NCI-H226 (cell line): ENCODE measurements around the gene ABHD14A.

Experiments
- DNase-seq: peaks from one replicate; pipeline ENCODE4 v3.0.0-alpha.2; 2015

ABHD14A gene

DNA sequence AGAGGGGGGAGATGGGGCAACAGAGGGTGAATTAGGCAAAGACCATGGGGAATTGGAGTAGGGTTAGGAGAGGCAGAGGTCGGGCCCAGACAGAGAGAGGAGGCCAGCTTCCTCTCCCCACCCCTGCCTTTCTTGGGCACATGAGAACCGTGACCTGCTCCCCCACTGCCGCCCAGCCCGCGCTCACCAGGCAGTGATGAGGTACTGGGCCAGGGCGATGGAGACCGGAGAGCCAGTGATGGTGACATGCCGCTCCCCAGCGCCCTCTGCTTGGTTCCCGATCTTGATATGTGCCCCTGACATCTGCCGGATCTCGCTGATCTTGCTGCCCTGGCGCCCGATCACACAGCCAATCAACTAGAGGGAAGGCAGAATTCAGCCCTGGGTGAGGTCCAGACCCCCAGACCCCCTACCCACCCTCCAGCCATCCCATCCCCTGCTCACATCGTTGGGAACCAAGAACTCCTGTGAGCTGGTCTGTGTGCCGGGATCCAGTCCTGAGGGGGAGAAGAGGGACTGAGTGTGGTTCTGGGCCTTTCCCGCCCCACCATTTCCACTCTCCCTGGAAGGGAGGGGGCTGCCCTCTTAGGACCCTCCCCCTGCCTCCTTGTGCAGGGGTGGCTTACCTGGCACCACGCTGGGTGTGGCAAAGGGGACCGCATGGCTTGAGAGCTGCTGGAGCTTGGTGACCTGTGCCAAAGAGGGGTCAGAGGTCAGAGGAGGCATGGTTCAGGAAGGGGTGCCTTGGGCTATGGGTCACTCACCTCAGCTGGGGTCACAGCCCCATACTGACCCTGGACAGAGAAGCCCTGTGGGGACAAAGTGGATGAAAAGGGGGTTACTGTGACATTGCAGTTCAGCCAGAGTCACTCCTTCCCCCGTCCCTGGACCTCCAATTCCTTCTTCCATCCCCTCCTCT lies 16.0 kb upstream of the ABHD14A start:
- DNase-seq = no peak

DNA sequence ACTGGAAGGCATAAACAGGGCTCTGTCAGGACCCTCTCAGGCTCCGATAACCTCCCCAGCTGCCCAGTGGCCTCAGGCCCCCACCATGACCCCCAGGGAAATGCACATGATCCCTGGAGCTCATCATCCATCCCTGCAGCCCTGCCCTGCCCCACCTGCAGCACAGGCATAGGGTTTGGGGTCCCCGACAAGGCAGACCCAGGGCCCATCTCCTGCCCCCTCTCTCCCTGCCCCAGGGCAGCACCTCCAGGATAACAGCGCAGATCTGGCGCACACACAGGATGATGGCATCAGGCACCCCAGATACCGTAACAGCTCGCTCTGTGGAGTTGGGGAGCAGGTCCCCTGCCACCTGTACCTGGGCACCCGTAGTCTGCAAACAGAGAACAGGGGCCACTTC lies 15.2 kb upstream of the ABHD14A start:
- no peak for DNase-seq

DNA sequence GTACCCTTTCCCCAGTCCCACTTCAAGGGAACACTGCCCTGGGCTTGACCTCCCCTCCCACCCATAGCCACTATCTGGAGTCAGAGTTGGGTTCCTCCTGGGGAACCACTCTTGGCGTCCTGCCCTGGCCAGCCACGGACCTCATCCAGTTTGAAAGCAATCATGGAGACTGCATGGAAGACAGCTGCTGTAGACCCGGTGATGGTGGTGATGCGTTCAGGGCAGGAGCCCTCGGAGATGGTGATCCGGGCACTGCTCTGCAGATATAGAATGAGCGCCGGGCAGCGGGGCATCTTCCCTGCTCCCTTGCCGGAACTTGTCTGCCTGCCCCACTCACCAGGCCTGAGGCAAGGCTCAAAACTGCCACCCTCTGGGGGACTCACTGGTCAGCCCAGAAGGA lies 14.5 kb upstream of the ABHD14A start:
- DNase-seq = no peak

DNA sequence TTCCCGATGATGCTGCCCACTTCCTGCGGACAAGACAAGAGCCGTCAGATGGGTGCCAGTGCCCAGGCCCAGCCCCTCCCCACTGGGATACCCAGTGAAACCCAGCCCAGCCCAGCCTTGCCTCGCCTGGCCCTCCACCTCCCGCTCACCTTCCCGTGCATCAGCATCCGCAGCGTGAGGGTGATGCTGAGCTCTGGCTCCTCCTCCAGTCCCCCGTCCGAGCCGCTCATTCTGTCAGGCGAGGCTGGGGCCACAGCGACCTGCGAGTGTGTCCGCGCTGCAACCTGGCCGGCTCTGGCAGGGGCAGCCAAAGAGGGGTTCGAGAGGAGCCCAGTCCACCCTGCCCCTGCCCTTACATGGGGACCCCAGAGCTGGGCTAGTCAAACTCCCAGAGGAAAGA lies 13.9 kb upstream of the ABHD14A start:
- no peak for DNase-seq

DNA sequence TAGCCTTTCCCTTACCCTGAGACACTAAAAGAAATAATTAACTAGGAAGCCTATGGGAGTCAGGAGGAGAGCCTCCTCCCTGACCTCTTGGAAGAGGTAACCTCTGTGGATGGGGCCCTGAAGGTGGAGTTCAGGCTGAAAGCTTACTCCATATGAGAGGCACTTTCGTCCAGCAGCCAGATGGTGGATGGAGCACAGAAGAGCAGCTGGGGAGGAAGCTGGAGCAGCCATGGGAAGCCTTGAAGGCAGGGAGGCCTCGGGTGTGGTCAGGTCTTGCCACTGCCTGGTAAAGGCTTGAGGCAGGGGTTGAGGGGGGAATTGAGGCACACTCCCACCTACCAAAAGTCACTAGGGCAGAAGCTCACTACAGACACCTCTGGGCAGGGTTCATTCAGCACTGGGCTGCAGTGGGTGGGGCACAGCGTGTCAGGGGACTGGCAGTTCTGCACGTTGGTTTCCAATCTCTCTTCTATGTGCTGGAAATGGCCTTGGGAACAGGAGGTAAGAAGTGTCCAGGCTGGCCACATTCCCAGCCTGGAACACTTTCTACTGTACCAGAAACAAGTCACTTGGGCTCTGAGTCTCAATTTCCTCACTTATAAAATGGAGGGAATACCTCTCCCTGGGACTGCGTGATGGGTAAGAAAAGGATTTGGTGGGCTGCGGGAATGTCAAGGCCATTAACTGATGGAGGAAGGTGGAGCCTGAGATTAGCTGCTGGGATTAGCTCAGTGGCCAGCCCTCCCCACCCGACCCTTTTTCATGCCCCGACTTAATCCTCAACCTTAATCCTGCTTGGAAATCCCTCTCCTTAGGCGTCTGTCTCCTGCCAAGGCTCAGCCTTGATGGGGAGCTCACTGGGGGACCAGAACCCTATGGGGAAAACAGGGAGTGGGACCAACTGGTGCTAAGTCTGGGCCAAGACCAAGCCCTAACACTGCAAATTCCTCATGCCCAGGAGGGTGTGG lies 13.0 kb upstream of the ABHD14A start:
- no peak for DNase-seq

DNA sequence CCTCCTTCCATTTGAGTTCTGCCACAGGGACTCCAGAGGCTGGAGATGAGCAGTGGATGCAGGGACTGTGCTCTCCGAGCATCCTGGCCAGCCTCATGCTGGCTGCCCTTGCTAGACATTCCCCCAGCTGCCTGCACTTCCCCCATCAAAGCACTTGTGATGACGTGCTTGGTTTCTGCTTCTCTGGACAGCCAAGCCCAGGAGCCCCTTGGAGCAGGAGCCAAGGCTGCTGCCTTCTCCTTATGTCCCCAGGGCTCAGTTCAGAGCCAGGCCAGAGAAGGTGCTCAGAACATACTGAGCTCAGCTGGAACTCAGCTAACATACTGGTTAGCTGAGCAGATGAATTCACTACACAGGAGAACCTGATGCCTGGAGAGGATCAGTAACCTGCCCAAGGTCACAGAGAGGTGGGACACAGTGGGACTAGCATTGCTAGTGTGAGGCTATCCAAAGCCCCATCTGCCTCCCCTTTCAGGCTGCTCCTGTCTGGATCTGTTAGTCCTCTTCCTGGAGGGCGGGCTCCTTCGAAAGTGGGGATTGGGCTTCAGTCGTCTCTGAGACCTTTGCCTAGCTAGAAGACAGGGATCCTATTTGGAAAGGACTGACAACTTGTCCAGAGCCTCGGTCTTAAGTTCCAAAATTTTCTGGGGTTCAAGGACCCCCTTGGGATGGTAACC lies 11.9 kb upstream of the ABHD14A start:
- no peak for DNase-seq

DNA sequence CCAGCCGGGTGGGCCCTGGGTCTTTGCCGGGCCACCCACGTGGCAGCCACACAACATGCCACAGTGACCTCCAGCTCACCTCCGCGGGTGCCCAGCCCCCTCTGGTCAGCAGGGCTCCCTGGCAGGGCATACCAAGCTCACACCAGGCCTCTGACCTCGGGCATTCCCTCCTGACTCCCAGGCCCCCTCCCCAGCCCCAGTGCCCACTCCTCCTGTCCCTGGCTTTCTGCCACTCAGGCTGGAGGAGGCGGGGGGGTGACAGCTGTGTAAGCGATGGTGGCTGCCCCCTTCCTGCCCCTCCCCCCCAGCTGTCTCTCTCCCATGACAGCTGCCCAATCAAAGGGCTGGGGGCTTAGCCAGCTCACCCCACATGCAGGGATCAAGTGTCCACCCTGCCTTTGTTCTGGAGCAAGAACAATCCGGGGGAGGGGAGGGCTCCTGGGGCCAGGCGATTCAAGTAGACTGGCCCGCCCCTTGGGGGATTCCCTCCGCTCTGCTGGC lies 10.9 kb upstream of the ABHD14A start:
- no peak for DNase-seq

- no peak for DNase-seq
Observed at GRCh38 chr3:51964521-51964920, 10.3 kb upstream of the ABHD14A start.

DNA sequence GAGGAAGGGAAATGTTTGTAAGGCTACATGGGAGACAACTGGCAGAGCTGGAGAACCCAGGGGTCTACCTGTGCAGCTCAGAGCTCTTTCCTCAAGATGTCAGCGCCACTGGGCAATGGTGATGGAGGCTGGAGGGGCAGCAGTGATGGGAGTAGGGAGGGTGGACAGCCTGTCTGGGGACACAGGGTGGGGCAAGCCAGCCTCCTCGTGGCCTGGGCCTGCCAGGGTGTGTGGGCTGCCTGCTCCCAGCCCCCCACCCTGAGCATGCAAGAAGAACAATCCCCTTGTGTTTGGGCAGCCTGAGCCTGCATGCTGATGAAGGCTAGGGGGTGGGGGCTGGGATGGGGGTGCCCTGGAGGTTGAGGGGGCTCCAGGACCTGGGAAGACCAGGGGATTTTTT lies 8.8 kb upstream of the ABHD14A start:
- no peak for DNase-seq

DNA sequence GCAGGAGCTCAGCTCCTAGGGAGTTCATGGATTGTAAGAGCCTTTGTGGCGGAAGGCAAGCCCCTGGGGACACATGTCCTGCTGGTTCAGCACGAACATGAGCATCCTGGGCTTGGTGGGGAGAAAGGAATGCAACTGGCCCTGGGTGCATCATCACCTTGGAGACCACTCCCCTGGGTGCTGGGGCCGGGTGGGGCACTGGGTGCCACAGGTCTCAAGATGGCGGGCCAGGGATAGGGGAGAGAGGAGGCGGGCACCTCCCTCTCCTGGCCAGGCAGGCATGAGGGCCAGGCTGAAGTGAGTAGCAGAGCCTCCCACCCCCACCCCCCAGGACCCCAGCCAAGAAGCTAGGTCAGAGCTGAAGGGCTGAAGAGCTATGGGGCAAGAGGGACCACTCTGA lies 8.4 kb upstream of the ABHD14A start:
- DNase-seq = no peak

GRCh38 chr3:51966922-51967383 lies 7.9 kb upstream of the ABHD14A start:
- DNase-seq = no peak

DNA sequence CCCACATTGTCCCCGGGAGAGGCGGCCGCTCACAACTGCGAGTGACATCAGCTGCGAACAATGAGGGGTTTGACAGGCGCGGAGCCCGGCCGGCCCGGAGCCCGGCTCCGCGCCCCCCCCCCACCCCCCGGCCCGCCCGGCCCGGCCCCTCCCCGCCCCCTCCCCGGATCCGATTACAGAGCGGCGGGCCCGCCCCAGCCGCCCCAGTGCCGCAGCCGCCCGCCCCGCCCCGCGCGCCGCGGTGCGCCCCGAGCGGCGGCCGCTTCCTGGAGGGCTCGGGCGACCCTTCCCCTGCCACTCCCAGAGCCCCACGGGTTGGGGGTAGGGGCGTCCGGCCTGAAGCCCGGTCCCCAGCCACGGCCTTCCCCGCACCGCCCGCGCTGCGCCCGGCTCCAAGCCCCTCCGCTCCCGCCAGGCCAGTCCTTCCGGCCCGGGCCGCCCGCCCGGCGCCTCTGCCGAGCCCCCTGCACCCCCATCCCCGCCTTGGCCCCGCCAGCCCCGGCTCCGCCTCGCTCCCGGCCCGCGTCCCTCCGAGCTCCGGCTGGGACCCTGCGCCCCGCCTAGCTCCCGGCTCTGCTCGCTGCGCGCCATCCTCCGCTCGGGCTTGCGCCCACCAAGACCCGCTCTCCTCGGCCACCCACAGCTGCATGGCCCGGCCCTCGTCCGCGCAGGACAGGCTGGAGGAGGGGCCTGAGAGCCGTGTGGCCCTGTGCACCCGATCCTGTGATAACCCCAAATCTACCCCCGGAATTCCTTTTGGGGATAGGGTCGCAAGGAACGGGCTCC lies 7.3 kb upstream of the ABHD14A start, which contains the start of gene PCBP4:
PCBP4 (minus strand) TSS at position 71 of the 786 bp plus-strand sequence. CDS start 6,214 bp downstream, outside the sequence.
- DNase-seq = no peak

GRCh38 chr3:51968170-51968775 lies 6.6 kb upstream of the ABHD14A start:
- DNase-seq = no peak

- no peak for DNase-seq
Observed at GRCh38 chr3:51968883-51969678, 5.8 kb upstream of the ABHD14A start.

DNA sequence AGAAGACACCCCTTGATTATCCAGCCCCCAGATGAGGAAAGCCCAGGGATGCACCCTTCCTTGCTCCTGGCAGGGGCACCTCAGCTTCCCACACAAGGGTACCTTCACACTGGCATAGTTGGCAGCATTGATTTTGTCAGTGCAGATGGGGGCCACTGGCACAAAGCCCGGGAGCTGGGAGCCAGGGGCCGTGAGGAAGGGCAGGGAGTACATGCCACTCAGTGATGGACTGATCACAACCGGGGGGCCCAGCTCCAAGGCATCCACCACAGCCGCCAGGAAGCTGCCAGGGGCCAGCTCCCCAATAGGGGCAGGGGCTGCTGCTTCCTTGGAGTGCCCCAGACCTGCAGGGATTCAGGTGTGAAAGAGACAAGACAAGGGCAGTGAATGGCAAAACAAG lies 5.0 kb upstream of the ABHD14A start:
- no peak for DNase-seq

DNA sequence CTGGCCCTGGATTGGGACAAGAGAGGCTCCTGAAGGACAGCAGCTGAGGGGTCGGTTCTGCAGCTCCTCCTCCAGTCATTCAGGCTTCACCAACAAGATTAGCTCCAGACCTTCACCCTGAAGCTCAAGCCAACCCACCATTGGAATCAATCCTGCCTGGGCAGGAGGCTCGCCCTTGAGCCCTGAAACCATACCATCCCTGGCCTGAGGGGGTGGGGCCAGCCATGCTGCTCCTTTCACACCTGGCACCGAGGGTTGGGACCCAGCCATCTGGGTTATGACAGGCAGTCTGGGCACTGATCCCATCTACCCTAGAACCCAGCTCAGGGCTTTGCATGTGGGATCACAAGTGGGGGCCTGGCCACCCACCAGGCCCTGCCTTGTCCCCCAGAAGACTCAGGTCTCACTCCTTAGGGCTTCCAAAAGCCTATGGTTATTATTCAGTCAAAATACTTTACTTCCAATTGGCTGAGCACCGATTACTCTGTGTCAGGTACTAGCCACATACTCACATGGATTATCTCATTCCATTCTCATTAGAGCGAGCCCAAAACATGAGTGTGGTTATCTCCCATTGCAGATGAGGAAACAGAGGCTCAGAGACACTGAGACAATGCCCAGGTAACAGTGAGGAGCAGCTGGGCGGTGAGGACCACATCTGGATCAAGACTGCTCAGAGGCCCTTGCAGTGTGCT lies 4.1 kb upstream of the ABHD14A start:
- peak; percentile 36 for DNase-seq

GRCh38 chr3:51971350-51971749 lies 3.5 kb upstream of the ABHD14A start:
- no peak for DNase-seq

GRCh38 chr3:51974277-51974962 lies 444 bp upstream of the ABHD14A start:
- DNase-seq = no peak

DNA sequence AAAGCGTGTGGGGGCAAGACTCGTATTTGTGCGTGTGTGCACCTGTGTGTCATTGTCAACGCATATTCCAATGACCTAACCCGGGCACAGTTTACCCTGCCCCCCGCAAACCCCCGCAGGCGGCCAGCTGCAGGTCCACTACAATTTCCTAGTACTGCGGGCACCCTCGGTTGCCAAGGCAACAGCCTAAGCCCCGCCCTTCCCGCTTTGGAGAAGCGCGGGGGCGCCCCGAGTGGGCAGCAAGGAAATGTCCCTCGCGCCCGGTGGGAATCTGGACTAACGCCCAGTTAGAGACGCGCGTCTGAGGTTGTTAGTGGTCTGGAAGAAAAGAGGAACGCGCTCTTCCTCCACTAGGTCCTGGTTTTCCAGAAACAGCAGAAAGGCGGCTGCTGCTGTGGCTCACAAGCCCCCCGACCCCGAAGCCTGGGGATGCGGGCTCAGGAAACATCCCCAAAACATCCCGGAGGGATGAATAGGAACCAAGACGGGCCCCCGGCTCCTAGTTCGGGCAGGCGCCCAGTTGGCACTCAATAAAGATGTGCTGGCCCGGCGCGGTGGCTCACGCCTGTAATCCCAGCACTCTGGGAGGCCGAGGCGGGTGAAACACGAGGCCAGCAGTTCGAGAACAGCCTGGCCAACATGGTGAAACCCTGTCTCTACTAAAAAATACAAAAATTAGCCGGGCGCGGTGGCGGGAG lies 1.1 kb downstream of the ABHD14A start:
- no peak for DNase-seq
